Activated CD4-positive, CD25-positive, alpha-beta regulatory T cell treated with anti-CD3 and anti-CD28 coated beads, Interleukin-2, amount 50 U/mL, for 24 hours (primary cell): ENCODE results near the gene LIPG.
"Not testable (repeated sequence)": the region's sequence is repeated elsewhere in the genome, so short reads cannot be mapped to it uniquely, and the experiment has no call there.

Experiments used
- ATAC-seq, 2 donors: fragments of 150-1000 bp; cut with Tn5 transposase; one replicate each; pipeline ENCODE4 v1.10.0; 2021; ENCODE audit warnings: mild to moderate bottlenecking in 1 of 2, moderate library complexity in 1 of 2

LIPG gene

GRCh38 chr18:49579041-49579440 lies 17.2 kb downstream of the LIPG start:
- not testable (repeated sequence) for ATAC-seq

- not testable (repeated sequence) for ATAC-seq
These were observed 17.7 kb downstream of the LIPG start for GRCh38 chr18:49579583-49579982.

DNA sequence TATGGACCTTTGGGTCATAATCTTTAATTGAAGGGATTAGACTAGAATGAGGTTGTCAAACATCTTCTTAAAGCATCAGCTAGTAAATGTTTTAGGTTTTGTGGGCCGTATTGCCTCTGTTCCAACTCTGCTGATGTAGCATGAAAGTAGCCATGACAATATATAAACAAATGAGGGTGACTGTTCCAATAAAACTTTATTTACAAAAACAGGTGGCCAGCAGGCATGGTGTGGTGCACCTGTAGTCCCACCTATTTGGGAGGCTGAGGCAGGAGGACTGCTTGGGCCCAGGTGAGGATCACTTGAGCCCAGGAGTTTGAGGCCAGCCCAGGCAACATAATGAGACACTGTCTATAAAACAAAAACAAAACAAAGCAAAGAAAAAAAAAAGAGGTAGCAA lies 18.4 kb downstream of the LIPG start:
- no peak for ATAC-seq

DNA sequence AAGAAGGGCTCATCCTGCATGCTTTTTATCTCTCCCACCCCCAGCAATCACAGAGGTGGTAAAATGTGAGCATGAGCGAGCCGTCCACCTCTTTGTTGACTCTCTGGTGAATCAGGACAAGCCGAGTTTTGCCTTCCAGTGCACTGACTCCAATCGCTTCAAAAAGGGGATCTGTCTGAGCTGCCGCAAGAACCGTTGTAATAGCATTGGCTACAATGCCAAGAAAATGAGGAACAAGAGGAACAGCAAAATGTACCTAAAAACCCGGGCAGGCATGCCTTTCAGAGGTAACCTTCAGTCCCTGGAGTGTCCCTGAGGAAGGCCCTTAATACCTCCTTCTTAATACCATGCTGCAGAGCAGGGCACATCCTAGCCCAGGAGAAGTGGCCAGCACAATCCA lies 19.5 kb downstream of the LIPG start:
- ATAC-seq: no peak

- no peak for ATAC-seq
These were observed 20.7 kb downstream of the LIPG start for GRCh38 chr18:49582579-49582978.

- ATAC-seq: no peak
These were observed 22.5 kb downstream of the LIPG start for GRCh38 chr18:49584394-49584793.

DNA sequence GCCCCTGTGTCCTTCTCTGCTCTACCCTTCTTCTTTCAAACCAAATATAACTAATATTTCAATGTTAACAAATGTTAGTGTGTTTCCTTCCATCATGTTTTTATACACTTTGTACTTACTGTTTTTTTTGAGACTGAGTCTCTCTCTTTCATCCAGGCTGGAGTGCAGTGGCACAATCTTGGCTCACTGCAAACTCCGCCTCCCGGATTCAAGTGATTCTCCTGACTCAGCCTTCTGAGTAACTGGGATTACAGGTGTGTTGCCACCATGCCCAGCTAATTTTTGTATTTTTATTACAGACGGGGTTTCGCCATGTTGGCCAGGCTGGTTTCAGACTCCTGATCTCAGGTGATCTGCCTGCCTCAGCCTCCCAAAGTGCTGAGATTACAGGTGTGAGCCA lies 23.1 kb downstream of the LIPG start:
- ATAC-seq: not testable (repeated sequence)

DNA sequence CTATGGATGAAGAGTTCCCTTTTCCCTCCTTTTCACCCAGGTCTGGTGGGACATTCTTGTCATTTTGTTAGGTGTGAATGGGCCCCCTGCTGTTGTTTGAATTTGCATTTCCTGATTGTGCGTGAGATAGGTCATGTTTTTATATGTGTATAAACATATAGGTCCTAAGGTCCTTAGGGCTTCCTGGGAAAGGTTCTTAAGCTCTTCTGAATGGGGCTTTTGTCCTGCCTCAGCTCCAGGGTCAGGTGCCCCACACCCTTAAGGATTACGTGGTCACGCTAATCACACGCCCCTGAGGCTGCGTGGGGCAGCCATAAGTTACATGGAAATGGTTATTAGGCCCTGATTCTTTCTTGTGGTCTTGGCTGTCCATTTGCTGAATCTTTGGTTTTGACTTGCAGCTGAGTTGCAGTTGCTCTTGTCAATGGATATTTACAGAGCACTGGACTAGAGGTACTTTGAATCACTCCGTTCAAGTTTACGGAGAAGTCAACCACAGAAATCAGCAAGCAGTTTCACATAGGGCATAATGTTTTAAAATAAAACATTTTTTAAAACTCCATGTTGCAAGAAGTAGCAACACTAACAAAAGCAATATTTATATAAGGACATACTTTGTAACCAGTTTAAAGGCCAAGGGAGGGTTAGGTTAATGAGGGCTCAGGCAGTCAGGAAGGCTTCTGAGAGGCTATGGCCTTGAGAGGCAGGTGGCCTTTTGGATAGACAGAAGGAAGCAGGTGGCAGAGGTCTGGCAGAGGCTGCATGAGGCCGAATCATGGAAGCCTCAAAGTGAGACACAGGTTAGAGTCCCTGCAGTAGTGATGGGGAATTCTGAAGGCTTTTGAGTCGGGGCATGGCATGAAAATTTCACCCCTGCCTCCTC lies 24.2 kb downstream of the LIPG start:
- no peak for ATAC-seq

DNA sequence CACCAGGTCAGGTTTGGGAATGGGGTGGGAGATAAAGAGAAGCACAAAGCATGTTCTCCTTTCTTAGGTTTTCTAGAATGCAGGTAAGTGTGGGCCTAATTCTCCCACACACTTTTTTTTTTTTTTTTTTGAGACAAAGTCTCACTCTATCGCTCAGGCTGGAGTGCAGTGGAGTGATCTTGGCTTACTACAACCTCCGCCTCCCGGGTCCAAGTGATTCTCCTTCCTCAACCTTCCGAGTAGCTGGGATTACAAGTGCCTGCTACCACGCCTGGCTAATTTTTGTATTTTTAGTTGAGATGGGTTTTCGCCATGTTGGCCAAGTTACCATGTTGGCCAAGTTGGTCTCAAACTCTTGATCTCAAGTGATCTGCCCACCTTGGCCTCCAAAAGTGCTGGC lies 26.3 kb downstream of the LIPG start:
- ATAC-seq: no peak

DNA sequence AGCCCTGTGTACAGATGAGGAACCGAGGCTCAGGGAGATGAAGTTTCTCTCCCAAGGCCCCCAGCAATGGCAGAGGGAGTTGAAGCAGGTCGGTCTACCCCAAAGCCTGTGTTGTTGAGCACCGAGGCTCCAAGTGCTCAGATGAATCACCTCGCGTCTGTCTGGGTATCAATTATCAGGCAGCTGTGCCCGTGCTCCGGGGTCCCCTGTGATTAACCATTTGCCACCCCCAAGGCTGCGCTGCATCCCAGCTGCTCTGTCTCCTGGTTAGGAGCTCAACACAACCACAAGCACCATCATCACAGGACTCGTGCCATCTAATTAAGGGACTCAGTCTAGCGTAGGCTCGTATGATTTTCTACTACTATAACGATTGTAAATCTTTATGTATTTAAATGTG lies 27.1 kb downstream of the LIPG start:
- ATAC-seq: no peak

DNA sequence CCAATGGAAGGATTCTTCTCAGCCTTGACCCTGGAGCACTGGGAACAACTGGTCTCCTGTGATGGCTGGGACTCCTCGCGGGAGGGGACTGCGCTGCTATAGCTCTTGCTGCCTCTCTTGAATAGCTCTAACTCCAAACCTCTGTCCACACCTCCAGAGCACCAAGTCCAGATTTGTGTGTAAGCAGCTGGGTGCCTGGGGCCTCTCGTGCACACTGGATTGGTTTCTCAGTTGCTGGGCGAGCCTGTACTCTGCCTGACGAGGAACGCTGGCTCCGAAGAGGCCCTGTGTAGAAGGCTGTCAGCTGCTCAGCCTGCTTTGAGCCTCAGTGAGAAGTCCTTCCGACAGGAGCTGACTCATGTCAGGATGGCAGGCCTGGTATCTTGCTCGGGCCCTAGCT lies 28.8 kb downstream of the LIPG start:
- no peak for ATAC-seq

GRCh38 chr18:49591271-49591670 lies 29.4 kb downstream of the LIPG start:
- ATAC-seq: no peak

DNA sequence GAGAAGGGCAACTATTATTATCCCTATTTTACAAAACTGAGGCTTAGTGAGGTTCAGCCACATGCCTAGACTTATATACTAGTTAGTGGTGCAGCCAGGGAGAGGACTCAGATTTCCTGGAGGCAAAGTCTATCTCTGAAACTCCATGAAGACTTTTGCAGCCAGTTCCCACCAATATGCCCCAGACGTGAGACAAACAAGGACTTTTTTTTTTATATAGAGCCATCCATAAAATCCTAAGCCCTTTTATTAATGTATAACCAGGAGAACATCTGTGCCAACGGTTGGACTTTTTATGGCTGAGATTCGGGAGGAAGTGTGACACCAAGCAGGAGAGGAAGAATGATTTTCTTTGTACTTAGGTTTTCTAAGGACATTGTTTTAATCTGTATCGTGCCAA lies 29.9 kb downstream of the LIPG start:
- no peak for ATAC-seq

DNA sequence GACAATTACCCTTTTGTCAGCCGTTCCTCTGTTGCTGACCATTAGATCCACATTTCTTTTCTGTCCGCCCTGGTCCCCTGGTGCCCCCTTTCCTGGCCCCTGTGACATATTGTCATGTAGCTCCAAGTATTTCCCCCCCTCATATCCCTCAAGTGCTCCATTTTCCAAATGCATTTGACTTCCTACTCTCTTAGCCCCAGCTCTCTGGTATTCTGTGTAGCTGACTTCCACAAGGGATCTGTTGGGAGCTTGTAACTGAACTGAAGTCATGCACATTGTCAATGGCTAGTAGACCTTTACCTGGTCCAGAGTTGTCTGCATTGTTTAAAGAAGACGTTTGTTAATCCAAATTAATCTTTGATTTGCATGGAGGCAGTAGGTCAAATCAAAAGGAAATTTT lies 34.8 kb downstream of the LIPG start:
- no peak for ATAC-seq

- ATAC-seq: no peak
These were observed 35.5 kb downstream of the LIPG start for GRCh38 chr18:49597157-49597931.

- ATAC-seq: no peak
These were observed 39.4 kb downstream of the LIPG start for GRCh38 chr18:49601211-49601610.

- no peak for ATAC-seq
These were observed 46.8 kb downstream of the LIPG start for GRCh38 chr18:49608366-49609255.

GRCh38 chr18:49609256-49610021 lies 47.6 kb downstream of the LIPG start:
- no peak for ATAC-seq

DNA sequence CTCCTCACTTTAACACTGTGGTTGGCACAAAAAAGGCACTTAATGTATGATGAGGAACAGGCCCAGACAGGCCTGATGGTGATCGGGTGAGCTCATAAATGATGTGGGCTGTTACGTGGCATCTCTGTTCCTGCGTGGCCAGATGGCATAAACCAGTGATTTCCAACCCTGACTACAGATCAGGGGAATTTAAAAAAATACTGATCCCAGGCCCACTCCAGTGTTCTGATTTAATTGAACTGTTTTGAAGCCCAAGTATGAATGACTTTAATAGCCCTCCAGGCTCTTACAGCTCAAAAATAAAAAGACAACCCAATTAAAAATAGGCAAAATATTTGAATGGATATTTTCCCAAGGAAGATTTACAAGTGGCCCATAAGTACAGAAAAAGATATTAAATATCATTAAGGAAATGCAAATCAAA lies 48.2 kb downstream of the LIPG start:
- no peak for ATAC-seq

- no peak for ATAC-seq
These were observed 49.5 kb downstream of the LIPG start for GRCh38 chr18:49611316-49611715.

- peak in 1 of 2 donors; percentile 49 for ATAC-seq
These were observed 50.7 kb downstream of the LIPG start for GRCh38 chr18:49612515-49613033.

GRCh38 chr18:49613141-49613640 lies 51.3 kb downstream of the LIPG start:
- ATAC-seq: no peak
